HepG2 (cell line): Measurements from ENCODE around the gene KCNAB3. TPM values are rescaled to one million over a fixed set of nuclear protein-coding genes. Genes with fewer than 3 reads are reported as not detected.

ENCODE experiments used
- EZH2 ChIP-seq: conservative IDR thresholded peaks from 2 replicates; pipeline ENCODE4 v1.6.1; 2012; ENCODE audit warnings: mild to moderate bottlenecking, low read depth, low read length, moderate library complexity
- HNF1A ChIP-seq, 2 experiments: sonication (generic) in 1 of 2; formaldehyde crosslinking in 1 of 2; IDR thresholded peaks; 2 replicates each; pipeline versions ENCODE4 v1.4.0 to v1.6.1; 2016 to 2020; ENCODE audit warnings: borderline replicate concordance in 1 of 2, low read depth in 1 of 2, mild to moderate bottlenecking in 1 of 2, missing genetic modification reagents in 1 of 2
- NFKBIZ ChIP-seq: IDR thresholded peaks from 2 replicates; pipeline ENCODE4 v1.6.1; 2018; ENCODE audit warnings: missing genetic modification reagents, missing compliant biosample characterization
- RNF2 ChIP-seq: fragments of 450-650 bp; conservative IDR thresholded peaks from 2 replicates; pipeline ENCODE4 v1.6.1; 2016; ENCODE audit warnings: low read depth
- RXRA ChIP-seq: sonication (generic); formaldehyde crosslinking; IDR thresholded peaks from 2 replicates; pipeline ENCODE4 v1.5.1; 2020; ENCODE audit warnings: missing genetic modification reagents
- ZBTB2 ChIP-seq: sonication (generic); formaldehyde crosslinking; IDR thresholded peaks from 2 replicates; pipeline ENCODE4 v1.8.0; 2022; ENCODE audit warnings: low read depth, missing genetic modification reagents
- ZFP1 ChIP-seq: IDR thresholded peaks from 2 replicates; pipeline ENCODE4 v1.6.1; 2016
- ZNF263 ChIP-seq: sonication (generic); formaldehyde crosslinking; IDR thresholded peaks from 2 replicates; pipeline ENCODE4 v1.4.0; 2020; ENCODE audit warnings: missing genetic modification reagents
- polyA plus RNA-seq, 8 experiments: library from polyadenylated mRNA; depleted of rRNA in 3 of 8; stranded (reverse) in 7 of 8; unstranded in 1 of 8; fragments of >200 nt; fragmentation: Illumina TruSeq in 4 of 8; extraction: Trizol in 4 of 8; gene quantifications; 2 replicates each; pipeline versions ENCODE4 v1.2.1 to v1.2.3, GENCODE V29; 2011 to 2016; ENCODE audit warnings: low read depth in 4 of 8, missing spikeins in 1 of 8, mixed read lengths in 1 of 8; ENCODE audit not compliant: insufficient read depth in 1 of 8
- total RNA-seq, 5 experiments: library from RNA; depleted of rRNA; stranded (reverse); fragments of >200 nt; fragmentation: Illumina TruSeq; extraction: Trizol; gene quantifications; 2 replicates each; pipeline ENCODE4 v1.2.3, GENCODE V29; 2016; ENCODE audit warnings: low read depth in 1 of 5
- TF ChIP-seq, protein P1 (sequence below): sonication (generic); formaldehyde crosslinking; IDR thresholded peaks from 2 replicates; pipeline ENCODE4 v1.4.0; 2020; ENCODE audit warnings: mild to moderate bottlenecking, missing genetic modification reagents
- TF ChIP-seq, protein P2 (sequence below): sonication (generic); formaldehyde crosslinking; IDR thresholded peaks from 2 replicates; pipeline ENCODE4 v1.4.0; 2020; ENCODE audit warnings: mild to moderate bottlenecking, low read depth, missing genetic modification reagents

The KCNAB3 gene
- total and polyA plus RNA-seq, 2 of the 13 experiments (the other 11 are each of a cell fraction or from before 2014, with no cell fraction given) = 0.29 to 0.88 TPM

- TF ChIP-seq, protein P1, sequence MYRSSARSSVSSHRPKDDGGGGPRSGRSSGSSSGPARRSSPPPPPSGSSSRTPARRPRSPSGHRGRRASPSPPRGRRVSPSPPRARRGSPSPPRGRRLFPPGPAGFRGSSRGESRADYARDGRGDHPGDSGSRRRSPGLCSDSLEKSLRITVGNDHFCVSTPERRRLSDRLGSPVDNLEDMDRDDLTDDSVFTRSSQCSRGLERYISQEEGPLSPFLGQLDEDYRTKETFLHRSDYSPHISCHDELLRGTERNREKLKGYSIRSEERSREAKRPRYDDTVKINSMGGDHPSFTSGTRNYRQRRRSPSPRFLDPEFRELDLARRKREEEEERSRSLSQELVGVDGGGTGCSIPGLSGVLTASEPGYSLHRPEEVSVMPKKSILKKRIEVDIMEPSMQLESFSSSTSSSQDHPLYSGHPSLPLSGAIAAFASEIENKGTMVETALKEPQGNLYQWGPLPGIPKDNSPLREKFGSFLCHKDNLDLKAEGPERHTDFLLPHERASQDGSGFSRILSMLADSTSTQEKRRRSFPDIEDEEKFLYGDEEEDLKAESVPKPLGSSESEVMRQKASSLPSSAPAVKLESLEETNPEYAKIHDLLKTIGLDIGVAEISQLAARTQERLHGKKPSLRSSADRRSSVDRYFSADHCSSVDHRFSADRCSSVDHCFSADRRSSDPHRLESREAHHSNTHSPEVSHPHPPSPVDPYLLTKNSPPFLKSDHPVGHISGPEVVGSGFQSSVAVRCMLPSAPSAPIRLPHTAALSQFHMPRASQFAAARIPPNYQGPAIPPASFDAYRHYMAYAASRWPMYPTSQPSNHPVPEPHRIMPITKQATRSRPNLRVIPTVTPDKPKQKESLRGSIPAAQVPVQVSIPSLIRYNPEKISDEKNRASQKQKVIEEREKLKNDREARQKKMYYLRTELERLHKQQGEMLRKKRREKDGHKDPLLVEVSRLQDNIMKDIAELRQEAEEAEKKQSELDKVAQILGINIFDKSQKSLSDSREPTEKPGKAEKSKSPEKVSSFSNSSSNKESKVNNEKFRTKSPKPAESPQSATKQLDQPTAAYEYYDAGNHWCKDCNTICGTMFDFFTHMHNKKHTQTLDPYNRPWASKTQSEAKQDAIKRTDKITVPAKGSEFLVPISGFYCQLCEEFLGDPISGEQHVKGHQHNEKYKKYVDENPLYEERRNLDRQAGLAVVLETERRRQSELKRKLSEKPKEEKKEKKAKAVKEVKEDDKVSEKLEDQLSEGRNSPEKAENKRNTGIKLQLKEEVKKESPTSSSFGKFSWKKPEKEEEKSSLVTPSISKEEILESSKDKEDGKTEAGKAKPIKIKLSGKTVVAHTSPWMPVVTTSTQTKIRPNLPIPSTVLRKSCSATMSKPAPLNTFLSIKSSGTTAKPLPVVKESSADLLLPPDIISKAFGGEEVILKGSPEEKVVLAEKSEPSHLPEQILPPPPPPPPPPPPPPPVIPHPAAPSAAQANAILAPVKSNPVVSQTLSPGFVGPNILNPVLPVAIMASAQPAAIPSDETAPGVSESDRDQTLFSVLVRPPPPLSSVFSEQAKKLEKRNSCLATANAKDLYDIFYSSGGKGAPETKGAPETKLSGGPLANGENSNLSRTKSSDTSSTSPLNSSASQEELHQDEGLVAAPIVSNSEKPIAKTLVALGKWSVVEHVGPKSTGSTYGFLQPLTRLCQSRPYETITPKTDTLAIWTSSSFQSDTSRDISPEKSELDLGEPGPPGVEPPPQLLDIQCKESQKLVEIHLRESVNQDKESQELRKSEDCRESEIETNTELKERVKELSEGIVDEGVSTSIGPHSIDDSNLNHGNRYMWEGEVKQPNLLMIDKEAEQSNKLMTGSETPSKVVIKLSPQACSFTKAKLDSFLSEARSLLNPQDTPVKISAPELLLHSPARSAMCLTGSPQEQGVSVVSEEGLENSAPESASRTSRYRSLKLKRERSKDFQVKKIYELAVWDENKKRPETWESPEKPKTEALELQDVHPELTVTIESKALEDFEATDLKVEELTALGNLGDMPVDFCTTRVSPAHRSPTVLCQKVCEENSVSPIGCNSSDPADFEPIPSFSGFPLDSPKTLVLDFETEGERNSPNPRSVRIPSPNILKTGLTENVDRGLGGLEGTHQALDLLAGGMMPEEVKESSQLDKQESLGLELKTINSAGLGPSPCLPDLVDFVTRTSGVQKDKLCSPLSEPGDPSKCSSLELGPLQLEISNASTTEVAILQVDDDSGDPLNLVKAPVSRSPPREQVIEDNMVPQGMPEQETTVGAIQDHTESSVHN (CRISPR knock-in tag) = 0 out of 2 replicates have a peak, but pooled peaks have one; percentile 53
- TF ChIP-seq RXRA (CRISPR knock-in tag) (no peak), EZH2 (no peak), ZFP1 (CRISPR knock-in tag) (no peak), ZNF263 (CRISPR knock-in tag) (peak; percentile 64; the same call in 1 of the 2 replicates), NFKBIZ (CRISPR knock-in tag) (no peak), HNF1A (IDR thresholded peaks at IDR 0.05; ENCODE audit: low read depth) (no peak), HNF1A (CRISPR knock-in tag; IDR thresholded peaks at IDR 0.05; ENCODE audit: borderline replicate concordance) (no peak), RNF2 (peak; percentile 97), ZBTB2 (CRISPR knock-in tag) (peak; percentile 90)
- TF ChIP-seq, protein P2, sequence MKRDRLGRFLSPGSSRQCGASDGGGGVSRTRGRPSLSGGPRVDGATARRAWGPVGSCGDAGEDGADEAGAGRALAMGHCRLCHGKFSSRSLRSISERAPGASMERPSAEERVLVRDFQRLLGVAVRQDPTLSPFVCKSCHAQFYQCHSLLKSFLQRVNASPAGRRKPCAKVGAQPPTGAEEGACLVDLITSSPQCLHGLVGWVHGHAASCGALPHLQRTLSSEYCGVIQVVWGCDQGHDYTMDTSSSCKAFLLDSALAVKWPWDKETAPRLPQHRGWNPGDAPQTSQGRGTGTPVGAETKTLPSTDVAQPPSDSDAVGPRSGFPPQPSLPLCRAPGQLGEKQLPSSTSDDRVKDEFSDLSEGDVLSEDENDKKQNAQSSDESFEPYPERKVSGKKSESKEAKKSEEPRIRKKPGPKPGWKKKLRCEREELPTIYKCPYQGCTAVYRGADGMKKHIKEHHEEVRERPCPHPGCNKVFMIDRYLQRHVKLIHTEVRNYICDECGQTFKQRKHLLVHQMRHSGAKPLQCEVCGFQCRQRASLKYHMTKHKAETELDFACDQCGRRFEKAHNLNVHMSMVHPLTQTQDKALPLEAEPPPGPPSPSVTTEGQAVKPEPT = peak; percentile 70; the same call in 1 of the 2 replicates
These were observed 13.9 kb downstream of the KCNAB3 start, which contains the start of gene RNF227 (continued) for GRCh38 chr17:7915611-7916384.
